GM12873 (cell line): ENCODE results near the gene CLEC14A.

Experiments
- TF ChIP-seq, protein P1 (sequence below): IDR thresholded peaks from 2 replicates; pipeline ENCODE4 v1.5.1; 2012; ENCODE audit warnings: low read depth, mild to moderate bottlenecking, moderate library complexity, low read length, control low read depth; ENCODE audit not compliant: insufficient read depth; ENCODE audit errors: missing control alignments

The CLEC14A gene, protein sequence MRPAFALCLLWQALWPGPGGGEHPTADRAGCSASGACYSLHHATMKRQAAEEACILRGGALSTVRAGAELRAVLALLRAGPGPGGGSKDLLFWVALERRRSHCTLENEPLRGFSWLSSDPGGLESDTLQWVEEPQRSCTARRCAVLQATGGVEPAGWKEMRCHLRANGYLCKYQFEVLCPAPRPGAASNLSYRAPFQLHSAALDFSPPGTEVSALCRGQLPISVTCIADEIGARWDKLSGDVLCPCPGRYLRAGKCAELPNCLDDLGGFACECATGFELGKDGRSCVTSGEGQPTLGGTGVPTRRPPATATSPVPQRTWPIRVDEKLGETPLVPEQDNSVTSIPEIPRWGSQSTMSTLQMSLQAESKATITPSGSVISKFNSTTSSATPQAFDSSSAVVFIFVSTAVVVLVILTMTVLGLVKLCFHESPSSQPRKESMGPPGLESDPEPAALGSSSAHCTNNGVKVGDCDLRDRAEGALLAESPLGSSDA

DNA sequence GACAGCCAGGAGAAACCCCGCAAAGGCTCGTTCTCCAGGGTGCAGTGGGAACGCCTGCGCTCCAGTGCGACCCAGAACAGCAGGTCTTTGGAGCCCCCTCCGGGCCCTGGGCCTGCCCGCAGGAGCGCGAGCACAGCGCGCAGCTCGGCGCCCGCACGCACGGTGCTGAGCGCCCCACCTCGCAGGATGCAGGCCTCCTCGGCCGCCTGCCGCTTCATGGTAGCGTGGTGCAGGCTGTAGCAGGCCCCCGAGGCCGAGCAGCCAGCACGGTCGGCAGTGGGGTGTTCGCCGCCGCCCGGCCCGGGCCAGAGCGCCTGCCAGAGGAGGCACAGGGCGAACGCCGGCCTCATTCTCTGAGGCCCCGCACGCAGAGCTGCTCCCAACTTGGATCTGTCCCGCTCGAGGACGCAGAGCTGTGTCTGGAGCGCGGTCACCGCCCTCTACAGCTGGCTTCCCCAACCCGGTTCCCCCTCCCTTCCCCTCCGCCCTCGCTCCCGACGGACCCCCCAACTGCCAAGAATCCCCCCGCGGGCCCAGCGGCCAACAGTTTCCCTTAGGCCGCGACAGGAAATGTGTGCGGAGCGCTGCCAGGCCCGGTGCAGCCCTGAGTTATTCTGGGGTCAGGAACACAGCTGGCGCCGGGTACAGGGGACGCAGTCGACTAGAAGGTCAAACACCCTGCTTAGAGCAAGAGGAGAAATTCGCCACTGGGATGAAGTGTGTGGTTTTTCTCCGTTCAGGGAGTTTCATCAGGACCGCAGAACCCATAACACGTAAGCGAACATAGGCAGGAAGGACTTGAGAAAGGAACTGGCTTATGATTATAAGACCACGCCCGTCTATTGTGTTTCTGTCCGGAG lies at the start of gene CLEC14A:
Gene CLEC14A (minus strand): TSS at position 421 of the 860 bp plus-strand sequence. CDS start 71 bp downstream, at position 350.
- TF ChIP-seq, protein P1, sequence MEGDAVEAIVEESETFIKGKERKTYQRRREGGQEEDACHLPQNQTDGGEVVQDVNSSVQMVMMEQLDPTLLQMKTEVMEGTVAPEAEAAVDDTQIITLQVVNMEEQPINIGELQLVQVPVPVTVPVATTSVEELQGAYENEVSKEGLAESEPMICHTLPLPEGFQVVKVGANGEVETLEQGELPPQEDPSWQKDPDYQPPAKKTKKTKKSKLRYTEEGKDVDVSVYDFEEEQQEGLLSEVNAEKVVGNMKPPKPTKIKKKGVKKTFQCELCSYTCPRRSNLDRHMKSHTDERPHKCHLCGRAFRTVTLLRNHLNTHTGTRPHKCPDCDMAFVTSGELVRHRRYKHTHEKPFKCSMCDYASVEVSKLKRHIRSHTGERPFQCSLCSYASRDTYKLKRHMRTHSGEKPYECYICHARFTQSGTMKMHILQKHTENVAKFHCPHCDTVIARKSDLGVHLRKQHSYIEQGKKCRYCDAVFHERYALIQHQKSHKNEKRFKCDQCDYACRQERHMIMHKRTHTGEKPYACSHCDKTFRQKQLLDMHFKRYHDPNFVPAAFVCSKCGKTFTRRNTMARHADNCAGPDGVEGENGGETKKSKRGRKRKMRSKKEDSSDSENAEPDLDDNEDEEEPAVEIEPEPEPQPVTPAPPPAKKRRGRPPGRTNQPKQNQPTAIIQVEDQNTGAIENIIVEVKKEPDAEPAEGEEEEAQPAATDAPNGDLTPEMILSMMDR = no peak

DNA sequence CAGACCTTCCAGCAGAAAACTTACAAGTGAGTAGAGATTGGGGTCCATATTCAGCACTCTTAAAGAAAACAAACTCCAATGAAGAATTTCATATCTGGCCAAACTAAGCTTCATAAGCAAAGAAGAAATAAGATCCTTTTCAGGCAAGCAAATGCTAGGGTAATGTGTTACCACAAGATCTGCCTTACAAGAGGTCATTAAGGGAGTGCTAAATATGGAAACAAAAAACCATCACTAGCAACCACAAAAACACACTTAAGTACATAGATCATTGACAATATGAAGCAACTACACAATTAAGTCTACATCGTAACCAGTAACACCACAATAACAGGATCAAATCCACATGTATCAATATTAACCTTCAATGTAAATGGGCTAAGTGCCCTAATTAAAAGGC lies 47.1 kb upstream of the CLEC14A start:
- TF ChIP-seq, protein P1 = no peak

DNA sequence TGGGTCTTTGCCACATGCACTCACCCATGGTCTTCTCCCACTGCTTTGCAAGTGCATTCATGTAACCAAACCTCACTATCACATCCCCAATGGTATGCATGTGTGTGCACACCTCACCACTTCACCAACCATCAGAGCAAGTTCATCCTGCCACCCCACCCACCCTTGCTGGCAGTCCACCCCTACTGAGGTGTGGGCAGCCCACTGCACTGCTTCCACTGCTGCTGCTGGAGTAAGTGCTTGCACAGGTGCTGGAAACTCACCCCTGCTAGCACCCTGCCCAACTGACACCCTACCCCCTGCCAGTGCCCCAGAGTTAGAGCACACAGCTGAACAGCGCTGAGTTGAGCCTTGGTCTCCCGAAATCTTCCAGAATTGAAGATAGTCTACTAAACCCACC lies 46.1 kb upstream of the CLEC14A start:
- TF ChIP-seq, protein P1 = no peak

DNA sequence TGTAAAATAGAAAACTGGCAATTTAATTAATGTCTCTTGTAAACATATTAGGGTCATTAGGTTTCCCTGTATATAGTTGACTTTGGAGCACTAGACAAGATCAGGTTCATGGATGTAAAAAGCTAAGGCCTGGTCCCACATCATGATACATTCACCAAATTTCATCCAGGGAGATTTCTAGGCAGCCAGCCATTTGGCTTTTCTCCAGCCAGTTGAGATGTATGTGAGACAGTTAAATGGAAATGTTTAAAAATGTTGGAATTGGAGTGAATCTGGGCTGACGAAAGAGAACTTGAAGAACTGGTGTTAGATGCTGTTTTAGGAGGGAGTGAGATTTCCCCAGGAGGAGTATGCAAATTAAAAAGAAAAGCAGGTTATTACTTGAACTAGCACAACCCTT lies 41.8 kb upstream of the CLEC14A start:
- TF ChIP-seq, protein P1 = no peak

DNA sequence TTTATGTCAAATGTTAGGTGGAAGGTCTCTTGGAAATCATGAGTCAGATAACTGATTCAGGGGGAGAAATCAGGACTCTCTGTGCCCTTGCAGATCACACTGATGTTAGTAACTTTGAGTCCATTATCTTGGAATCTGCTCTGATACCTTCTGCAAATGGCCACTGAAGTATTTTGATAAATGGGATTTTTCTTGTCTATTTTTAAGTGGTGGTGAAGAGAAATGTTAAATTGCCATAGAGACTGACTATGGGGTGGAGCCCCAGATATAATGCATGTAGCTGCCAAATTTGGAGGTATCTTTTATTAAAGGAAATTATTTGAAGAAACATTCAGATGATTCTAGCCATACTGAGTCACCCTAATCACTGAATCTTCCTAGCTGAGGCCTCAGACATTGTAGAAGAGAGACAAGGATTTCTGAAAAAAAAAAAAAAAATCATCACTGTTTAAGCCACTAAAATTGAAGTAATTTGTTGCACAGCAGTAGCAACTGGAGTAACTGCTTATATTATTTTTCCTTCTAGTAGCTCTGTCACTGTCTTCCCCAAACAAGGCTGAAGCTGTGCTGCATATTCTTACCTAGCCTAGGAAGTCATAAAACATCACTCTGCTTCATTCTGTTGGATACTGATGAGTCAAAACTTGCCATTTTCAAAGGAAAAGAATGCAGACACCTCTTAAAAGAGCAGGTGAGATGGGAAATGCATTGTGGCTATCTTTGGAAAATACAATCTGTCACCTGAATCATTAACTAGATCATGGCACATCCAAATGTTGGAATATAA lies 36.0 kb upstream of the CLEC14A start:
- TF ChIP-seq, protein P1 = no peak

DNA sequence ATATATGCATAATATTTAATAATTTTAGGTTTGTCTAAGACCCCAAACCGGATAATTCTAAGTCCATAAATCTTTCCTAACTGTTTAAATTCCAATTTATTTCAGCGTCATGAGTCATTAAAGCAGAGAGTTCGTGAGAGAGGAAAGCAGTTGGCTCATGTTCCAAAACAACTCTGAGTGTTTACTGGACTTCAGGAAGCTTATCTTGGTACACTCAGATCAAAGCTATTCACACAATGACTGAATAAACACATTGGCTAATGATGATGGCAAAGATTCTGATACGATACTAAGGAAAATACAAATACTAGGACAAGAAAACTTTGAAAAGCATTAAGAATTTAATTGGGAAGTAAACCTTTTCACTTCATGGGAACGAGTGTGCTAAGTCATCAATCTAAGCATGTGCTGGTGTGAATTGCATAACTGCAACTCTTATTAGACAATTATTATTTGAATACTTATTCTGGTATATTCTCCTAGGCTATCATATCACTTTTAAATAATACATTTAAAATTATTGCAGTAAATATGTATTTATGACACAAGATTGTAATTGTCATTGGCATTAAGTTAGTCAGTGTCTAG lies 34.8 kb upstream of the CLEC14A start:
- TF ChIP-seq, protein P1 = no peak
